ENCODE results near the gene FAF1. TPM values are rescaled to one million over a fixed set of nuclear protein-coding genes. Genes with fewer than 3 reads are reported as not detected.
"Not testable (repeated sequence)": the region's sequence is repeated elsewhere in the genome, so short reads cannot be mapped to it uniquely, and the experiment has no call there.

The FAF1 gene
- total RNA-seq, 2 experiments from 2014 or later: 43.5 to 44.0 TPM

GRCh38 chr1:50932043-50932442 is 28.0 kb downstream of the FAF1 start:
- H3K4me3 Mint-ChIP-seq; H3K9me3 Mint-ChIP-seq; H3K27me3 Mint-ChIP-seq; POLR2A ChIA-PET; H3K36me3 Mint-ChIP-seq (ENCODE audit: low read depth); H3K27me3 ChIP-seq (ENCODE audit: control insufficient read depth in 1 of 2, insufficient read depth in 2 of 2, low read length in 2 of 2); H3K27ac ChIP-seq (ENCODE audit: low read depth in 1 of 2, low read length in 2 of 2); H3K4me1 ChIP-seq (ENCODE audit: insufficient read depth, low read length); DNase-seq; ATAC-seq (ENCODE audit: poor library complexity); H3K27ac Mint-ChIP-seq; H3K36me3 ChIP-seq (ENCODE audit: insufficient read depth, low read length); H3K9me3 ChIP-seq (ENCODE audit: control insufficient read depth in 1 of 2, insufficient read depth in 1 of 2, low read length in 2 of 2); H3K4me3 ChIP-seq (ENCODE audit: low read length): not testable (repeated sequence)
- CTCF ChIA-PET: interaction anchor here (0.5 kb wide), 1 partner anchor 239 kb away, joined by 3 read pairs; no protein-coding TSS in a partner anchor
- intact Hi-C loops (cut with DNase I, micrococcal nuclease): loop anchor here in 1 of 2 experiments (5.0 kb wide), 1 partner anchor 35 kb away; no protein-coding TSS in a partner anchor
- H3K4me1 Mint-ChIP-seq (ENCODE audit: low read depth): peaks cover 30% of the 10 kb centered on the region

- H3K4me3 ChIP-seq (ENCODE audit: low read length): no peak overlapping the region
- no peaks in the 10 kb centered on the region for H3K36me3 ChIP-seq (ENCODE audit: insufficient read depth, low read length)
- Mint-ChIP-seq H3K36me3 (ENCODE audit: low read depth) (peaks cover 10% of the 10 kb centered on the region), H3K27ac (no peak overlapping the region), H3K27me3 (no peaks in the 10 kb centered on the region), H3K4me3 (no peak overlapping the region), H3K4me1 (ENCODE audit: low read depth) (peaks cover 22% of the 10 kb centered on the region), H3K9me3 (no peaks in the 10 kb centered on the region)
- H3K27me3 ChIP-seq (ENCODE audit: control insufficient read depth in 1 of 2, insufficient read depth in 2 of 2, low read length in 2 of 2): no peaks in the 10 kb centered on the region
- H3K9me3 ChIP-seq (ENCODE audit: control insufficient read depth in 1 of 2, insufficient read depth in 1 of 2, low read length in 2 of 2): no peaks in the 10 kb centered on the region
- intact Hi-C loops (cut with DNase I, micrococcal nuclease): loop anchor here in 1 of 2 experiments (5.0 kb wide), 1 partner anchor 36 kb away; no protein-coding TSS in a partner anchor
- ChIA-PET CTCF (no interaction called here), POLR2A (no interaction called here)
- H3K27ac ChIP-seq (ENCODE audit: low read depth in 1 of 2, low read length in 2 of 2): no peak overlapping the region
- TF ChIP-seq, protein P1, sequence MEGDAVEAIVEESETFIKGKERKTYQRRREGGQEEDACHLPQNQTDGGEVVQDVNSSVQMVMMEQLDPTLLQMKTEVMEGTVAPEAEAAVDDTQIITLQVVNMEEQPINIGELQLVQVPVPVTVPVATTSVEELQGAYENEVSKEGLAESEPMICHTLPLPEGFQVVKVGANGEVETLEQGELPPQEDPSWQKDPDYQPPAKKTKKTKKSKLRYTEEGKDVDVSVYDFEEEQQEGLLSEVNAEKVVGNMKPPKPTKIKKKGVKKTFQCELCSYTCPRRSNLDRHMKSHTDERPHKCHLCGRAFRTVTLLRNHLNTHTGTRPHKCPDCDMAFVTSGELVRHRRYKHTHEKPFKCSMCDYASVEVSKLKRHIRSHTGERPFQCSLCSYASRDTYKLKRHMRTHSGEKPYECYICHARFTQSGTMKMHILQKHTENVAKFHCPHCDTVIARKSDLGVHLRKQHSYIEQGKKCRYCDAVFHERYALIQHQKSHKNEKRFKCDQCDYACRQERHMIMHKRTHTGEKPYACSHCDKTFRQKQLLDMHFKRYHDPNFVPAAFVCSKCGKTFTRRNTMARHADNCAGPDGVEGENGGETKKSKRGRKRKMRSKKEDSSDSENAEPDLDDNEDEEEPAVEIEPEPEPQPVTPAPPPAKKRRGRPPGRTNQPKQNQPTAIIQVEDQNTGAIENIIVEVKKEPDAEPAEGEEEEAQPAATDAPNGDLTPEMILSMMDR (IDR thresholded peaks at IDR 0.05): no peak
- H3K4me1 ChIP-seq (ENCODE audit: insufficient read depth, low read length): no peaks in the 10 kb centered on the region
- peak in 1 of 14 experiments; percentile 22 for DNase-seq
- no peak for ATAC-seq (ENCODE audit: poor library complexity)
These were observed 28.9 kb downstream of the FAF1 start for GRCh38 chr1:50930965-50931737.

DNA sequence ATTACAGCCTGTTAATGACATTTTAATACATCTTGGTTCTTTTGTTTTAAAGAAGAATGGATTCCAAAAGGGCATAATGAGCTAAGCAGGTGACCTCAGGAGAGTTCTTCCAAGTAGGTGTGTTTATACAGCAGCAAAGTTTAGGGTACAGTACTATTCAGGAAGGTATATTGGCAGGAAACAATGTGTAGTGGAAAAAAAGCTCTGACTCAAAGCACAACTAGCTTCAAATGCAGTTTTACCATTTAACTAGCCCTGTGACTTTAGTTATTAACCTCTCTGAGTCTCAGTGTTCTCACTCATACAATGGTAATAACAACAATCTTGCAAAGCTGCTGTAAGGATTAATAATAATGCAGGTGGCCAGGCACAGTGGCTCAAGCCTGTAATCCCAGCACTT is 29.9 kb downstream of the FAF1 start:
- H3K36me3 ChIP-seq (ENCODE audit: insufficient read depth, low read length): no peaks in the 10 kb centered on the region
- no peak overlapping the region for H3K4me3 ChIP-seq (ENCODE audit: low read length)
- ChIA-PET POLR2A (interaction anchor here (1.9 kb wide), 1 partner anchor 39 kb away, joined by 10 read pairs; the partner anchor contains the start of gene CDKN2C), CTCF (interaction anchor here (0.6 to 2.0 kb wide), 12 partner anchors 14 to 262 kb away, joined by 3 to 13 read pairs (median 4); partner anchors contain the start of genes CDKN2C and FAF1)
- H3K9me3 Mint-ChIP-seq: no peaks in the 10 kb centered on the region
- no peak overlapping the region for H3K4me3 Mint-ChIP-seq
- H3K27ac Mint-ChIP-seq: no peak overlapping the region
- TF ChIP-seq, protein P1 (IDR thresholded peaks at IDR 0.05): no peak
- ATAC-seq (ENCODE audit: poor library complexity) (no peak), DNase-seq (no peak)
- H3K27me3 ChIP-seq (ENCODE audit: control insufficient read depth in 1 of 2, insufficient read depth in 2 of 2, low read length in 2 of 2): no peaks in the 10 kb centered on the region
- H3K27me3 Mint-ChIP-seq: no peaks in the 10 kb centered on the region
- intact Hi-C loops (cut with DNase I, micrococcal nuclease): loop anchor here in 1 of 2 experiments (5.0 kb wide), 1 partner anchor 37 kb away; no protein-coding TSS in a partner anchor
- H3K4me1 Mint-ChIP-seq (ENCODE audit: low read depth): peaks cover 21% of the 10 kb centered on the region
- peaks cover 16% of the 10 kb centered on the region for H3K36me3 Mint-ChIP-seq (ENCODE audit: low read depth)
- no peaks in the 10 kb centered on the region for H3K9me3 ChIP-seq (ENCODE audit: control insufficient read depth in 1 of 2, insufficient read depth in 1 of 2, low read length in 2 of 2)
- no peaks in the 10 kb centered on the region for H3K4me1 ChIP-seq (ENCODE audit: insufficient read depth, low read length)
- H3K27ac ChIP-seq (ENCODE audit: low read depth in 1 of 2, low read length in 2 of 2): no peak overlapping the region
